Measurements from ENCODE around the gene EML4. TPM values are rescaled to one million over a fixed set of nuclear protein-coding genes. Genes with fewer than 3 reads are reported as not detected.
A peak's percentile ranks its signal among the peaks of the same experiment; 100 is the strongest.

The EML4 gene
- total RNA-seq, 1 donor: 88.1 TPM

DNA sequence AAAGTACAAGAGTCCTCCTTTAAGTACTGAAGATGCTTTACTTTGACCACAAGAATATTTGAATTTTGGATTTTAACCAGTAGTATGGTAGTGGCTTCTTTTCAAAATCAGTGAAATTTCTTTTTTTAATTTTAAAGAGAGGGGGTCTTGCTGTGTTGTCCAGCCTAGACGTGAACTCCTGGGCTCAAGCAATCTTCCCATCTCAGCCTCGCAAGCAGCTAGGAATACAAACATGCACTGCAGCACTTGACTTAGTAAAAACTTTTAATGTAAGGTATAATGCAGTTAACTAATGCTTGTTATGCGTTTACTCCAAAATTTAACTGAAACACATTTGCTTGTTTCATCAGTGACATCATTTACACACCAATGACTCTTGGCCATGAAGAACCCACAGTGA is 49.6 kb downstream of the EML4 start:
- DNase-seq (ENCODE audit: low read depth): no peak
- no peak overlapping the region for H3K4me3 ChIP-seq (ENCODE audit: low read depth, low read length)
- TF ChIP-seq CTCF (IDR thresholded peaks at IDR 0.05; ENCODE audit: insufficient read depth, low read depth, low read length): no peak

- DNase-seq (ENCODE audit: low read depth): no peak
- no peak for TF ChIP-seq CTCF (IDR thresholded peaks at IDR 0.05; ENCODE audit: insufficient read depth, low read depth, low read length)
- no peak overlapping the region for H3K4me3 ChIP-seq (ENCODE audit: low read depth, low read length)
Observed at GRCh38 chr2:42219160-42219559, 50.0 kb downstream of the EML4 start.

- TF ChIP-seq CTCF (IDR thresholded peaks at IDR 0.05; ENCODE audit: insufficient read depth, low read depth, low read length): no peak
- no peak for DNase-seq (ENCODE audit: low read depth)
- H3K4me3 ChIP-seq (ENCODE audit: low read depth, low read length): no peak overlapping the region
Observed at GRCh38 chr2:42220566-42220965, 51.4 kb downstream of the EML4 start.

DNA sequence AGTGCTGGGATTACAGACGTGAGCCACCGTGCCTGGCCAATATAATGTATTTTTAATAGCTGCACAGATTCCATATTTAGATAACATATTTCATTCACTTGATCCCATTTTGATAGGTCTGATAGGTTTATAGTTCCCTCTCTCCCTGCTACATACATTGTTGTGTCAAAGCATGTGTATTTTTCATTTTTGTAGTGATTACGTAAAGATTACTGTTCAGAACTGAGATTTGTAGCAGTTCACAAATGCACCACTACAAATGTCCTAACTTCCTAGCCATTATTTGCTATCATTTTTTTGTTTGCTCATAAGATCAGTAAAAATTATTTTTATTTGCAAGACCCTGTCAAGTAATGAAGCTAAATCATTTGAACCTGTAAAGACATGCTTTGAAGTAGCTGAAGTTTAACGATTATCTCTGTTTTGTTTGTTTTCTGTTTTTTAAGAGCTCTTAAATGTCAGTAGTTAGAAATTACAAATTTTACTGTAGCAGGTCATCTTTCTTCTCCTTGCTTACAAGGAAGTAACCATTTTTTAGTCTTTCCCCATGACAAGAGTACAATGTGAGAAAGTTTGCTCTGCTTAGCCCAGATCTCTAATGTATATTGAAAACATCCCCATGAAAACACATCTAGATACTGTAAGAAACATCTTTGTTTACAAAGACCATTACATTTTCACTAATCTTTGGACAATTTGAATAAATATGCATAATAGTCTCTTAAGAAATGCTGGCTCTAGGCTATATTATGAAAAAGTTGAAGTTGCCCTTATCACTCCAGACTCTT is 54.1 kb downstream of the EML4 start:
- H3K4me3 ChIP-seq (ENCODE audit: low read depth, low read length): no peak overlapping the region
- peak; percentile 81 for DNase-seq (ENCODE audit: low read depth)
- TF ChIP-seq CTCF (IDR thresholded peaks at IDR 0.05; ENCODE audit: insufficient read depth, low read depth, low read length): no peak

- no peak overlapping the region for H3K4me3 ChIP-seq (ENCODE audit: low read depth, low read length)
- TF ChIP-seq CTCF (IDR thresholded peaks at IDR 0.05; ENCODE audit: insufficient read depth, low read depth, low read length): no peak
- peak; percentile 39 for DNase-seq (ENCODE audit: low read depth)
Observed at GRCh38 chr2:42223855-42224268, 54.7 kb downstream of the EML4 start.

- peak; percentile 51 for DNase-seq (ENCODE audit: low read depth)
- TF ChIP-seq CTCF (IDR thresholded peaks at IDR 0.05; ENCODE audit: insufficient read depth, low read depth, low read length): no peak
- no peak overlapping the region for H3K4me3 ChIP-seq (ENCODE audit: low read depth, low read length)
Observed at GRCh38 chr2:42224422-42225067, 55.4 kb downstream of the EML4 start.
